HG03139 (cell line): ENCODE measurements around the gene AKAP6.

ENCODE experiments used
- ATAC-seq: cut with Tn5 transposase; IDR thresholded peaks from one replicate; pipeline ENCODE4 v1.9.1; 2021; ENCODE audit not compliant: unreplicated experiment

Gene AKAP6, protein sequence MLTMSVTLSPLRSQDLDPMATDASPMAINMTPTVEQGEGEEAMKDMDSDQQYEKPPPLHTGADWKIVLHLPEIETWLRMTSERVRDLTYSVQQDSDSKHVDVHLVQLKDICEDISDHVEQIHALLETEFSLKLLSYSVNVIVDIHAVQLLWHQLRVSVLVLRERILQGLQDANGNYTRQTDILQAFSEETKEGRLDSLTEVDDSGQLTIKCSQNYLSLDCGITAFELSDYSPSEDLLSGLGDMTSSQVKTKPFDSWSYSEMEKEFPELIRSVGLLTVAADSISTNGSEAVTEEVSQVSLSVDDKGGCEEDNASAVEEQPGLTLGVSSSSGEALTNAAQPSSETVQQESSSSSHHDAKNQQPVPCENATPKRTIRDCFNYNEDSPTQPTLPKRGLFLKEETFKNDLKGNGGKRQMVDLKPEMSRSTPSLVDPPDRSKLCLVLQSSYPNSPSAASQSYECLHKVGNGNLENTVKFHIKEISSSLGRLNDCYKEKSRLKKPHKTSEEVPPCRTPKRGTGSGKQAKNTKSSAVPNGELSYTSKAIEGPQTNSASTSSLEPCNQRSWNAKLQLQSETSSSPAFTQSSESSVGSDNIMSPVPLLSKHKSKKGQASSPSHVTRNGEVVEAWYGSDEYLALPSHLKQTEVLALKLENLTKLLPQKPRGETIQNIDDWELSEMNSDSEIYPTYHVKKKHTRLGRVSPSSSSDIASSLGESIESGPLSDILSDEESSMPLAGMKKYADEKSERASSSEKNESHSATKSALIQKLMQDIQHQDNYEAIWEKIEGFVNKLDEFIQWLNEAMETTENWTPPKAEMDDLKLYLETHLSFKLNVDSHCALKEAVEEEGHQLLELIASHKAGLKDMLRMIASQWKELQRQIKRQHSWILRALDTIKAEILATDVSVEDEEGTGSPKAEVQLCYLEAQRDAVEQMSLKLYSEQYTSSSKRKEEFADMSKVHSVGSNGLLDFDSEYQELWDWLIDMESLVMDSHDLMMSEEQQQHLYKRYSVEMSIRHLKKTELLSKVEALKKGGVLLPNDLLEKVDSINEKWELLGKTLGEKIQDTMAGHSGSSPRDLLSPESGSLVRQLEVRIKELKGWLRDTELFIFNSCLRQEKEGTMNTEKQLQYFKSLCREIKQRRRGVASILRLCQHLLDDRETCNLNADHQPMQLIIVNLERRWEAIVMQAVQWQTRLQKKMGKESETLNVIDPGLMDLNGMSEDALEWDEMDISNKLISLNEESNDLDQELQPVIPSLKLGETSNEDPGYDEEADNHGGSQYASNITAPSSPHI (N-terminal part only)

DNA sequence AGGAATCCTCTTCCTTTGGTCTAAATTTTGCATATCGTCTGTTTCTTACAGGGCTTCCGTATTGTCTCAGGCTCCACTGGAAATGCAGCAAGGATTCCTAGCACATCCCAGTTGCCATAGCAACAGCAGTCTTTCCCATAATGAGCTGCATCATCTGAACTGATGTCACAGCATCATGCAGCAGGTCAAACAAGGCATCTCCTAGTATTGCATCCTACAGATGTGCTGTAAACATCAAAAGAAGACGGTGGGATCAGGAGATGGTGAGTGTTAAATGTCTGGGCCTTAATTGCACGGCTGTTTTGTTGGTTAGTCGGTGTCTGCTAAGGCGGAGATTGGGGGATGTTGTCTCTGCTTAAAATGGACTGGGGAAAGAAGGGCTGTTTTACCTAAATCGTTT lies at the start of gene AKAP6:
Gene AKAP6 (plus strand): TSS at position 153 of the 400 bp plus-strand sequence. CDS start 104,196 bp downstream, outside the sequence.
- no peak for ATAC-seq

DNA sequence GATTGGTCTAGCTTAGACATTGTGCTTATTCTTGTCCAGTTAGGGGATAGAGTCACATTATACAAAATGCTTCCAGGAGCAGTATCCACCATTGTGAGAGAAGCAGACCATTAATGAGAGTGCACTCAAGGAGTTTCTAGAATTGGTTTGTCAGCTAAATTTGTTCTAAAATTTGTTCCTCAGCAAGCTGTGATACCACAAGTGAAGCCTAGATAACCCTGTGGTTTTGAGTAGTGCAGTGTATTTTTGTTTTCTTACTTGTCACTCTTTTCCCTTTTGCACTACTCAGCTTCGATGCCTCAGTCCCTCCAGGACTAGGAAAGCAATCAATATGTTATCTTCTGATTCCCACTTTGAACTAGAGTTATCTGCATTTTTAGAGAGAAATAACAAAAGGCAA lies 42.5 kb upstream of the AKAP6 start:
- ATAC-seq: no peak

DNA sequence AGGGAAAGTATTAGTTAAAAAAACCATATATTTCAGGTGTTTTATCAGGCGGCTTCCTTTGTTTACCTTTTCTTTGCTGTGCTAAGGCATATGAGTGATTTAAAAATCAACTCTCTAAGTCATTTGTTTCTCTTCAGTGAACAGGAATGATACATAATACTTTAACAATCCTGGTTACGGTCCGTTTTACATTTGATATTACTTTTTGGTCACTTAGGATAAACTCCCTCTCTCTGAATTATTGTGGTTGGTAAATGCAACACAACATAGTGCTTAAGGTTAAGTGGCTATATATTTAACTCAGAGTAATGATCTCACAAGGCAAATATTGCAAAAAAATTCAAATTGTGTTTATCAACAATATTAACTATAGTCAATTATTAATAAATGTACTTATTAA lies 32.7 kb upstream of the AKAP6 start:
- no peak for ATAC-seq

DNA sequence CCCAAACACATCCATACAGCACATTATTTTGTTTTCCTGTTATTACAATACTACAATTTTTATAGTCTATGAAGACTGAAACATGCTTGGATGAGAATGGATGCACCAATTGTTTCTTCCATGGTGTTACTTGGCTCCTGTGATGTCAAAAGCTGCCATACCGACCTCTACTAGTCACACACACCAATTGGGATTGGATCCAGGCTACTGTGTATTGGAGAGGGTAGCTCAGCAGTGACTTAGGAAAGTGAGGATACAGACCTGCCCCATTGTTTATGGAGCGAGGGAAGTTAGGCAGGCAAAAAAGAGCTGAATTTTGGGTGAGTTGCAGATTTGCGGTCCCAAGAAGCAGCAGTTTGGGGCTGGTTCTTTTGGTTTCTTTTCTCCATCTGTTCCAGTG lies 30.8 kb upstream of the AKAP6 start:
- no peak for ATAC-seq

DNA sequence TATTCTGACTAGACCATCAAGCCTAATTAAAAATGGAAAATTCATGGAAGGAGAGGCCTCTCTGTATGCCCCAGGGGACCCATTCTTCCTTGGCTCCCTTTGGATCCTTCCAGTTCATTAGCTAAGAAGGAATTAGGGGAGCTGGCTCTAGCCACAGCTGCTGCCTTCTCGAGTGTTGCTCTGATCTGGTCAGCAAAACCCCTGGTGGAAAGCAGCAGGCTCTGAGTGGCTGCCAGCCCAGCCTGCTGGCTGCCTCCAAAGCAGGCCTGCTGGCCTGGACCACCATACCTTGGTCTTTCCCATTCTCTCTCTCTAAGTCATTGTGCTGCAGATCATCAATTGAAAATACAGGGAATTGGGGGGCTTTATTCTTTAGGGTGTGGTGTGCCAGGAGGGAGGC lies 29.0 kb upstream of the AKAP6 start:
- no peak for ATAC-seq

DNA sequence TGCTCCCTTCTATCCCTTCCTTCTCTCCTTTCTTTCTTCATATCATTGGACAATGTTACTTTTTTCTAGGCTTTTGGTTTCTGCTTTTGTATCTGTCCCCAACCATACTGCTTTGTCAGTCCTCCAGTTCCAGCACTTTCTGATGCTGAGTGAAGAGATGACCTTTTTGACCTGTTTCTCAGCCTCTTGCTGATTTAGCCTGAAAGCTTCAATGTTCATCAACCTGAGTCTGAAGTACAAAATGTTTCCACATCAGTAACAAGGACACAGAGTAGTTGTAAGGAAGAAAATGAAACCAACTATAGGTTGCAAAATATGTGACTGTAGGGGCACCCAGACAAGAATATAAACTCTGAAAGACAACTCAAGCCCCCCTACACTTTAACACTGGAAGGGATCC lies 25.2 kb upstream of the AKAP6 start:
- no peak for ATAC-seq

DNA sequence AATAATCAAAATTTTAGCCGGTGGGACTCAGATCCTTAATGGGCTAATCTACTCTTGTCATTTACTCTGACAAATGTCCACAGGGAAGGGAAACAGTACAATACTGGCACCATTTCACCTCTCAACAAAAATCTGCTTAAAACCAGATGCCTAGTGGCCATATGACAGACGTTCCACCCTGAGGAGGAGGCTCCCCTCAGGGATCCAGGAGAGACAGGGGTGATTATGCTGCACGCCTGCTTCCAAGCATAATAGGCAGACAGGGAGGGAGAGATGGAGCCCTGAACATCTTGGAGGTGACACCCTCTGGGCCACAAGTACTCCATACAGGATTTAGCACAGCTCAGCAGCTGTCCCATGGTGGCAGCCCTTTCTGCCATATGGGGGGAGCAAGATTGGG lies 24.8 kb upstream of the AKAP6 start:
- no peak for ATAC-seq

DNA sequence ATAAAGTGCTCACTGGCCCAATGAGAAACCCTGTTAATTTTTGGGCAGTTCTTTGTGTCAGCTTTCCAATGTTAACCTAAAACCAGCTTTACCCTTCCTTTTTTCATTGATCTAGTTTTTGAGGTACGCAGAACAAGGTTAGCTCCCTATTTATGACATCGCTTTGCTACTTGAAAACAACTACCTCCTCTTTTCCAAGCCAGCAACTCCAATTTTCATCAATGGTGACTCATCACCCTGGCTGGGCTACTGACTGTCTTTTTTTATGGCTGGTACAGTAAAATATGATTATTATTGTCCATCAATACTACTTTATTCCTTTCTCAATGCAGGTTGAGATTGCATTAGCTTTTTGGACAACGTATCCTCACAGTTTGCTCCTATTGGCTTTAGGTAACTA lies 22.5 kb upstream of the AKAP6 start:
- ATAC-seq: no peak

DNA sequence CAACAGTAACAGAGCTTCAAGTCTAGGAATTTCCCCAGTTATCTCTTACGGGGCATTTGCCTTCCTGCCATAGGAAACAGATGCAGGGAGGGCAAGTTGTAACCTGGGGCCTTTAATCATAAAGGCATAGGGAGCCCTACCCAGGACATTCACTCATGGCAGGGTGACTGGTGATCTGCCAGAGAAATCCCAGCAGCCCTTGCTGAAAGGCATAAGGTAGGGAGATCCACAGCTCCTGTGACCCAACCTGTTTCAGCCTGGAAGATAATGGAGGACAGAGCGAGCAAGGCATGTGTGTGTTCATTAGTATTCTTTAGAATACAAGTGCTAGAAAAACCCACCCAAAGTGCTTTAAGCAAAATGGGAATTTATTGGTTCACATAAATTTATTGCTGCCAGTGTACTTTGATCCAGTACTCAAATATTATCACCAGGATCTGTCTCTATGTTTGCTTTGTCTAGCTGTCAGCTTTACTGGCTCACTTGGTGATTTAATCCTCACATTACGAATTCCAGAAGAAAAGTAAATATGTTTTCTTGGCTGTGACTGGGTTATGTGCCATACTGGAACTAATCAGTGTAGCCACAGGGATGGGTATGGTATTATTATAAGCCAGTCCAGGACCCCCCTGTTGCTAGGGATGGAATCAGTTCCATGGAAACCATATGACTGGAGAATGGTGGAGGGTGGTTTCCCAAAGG lies 21.1 kb upstream of the AKAP6 start:
- no peak for ATAC-seq

DNA sequence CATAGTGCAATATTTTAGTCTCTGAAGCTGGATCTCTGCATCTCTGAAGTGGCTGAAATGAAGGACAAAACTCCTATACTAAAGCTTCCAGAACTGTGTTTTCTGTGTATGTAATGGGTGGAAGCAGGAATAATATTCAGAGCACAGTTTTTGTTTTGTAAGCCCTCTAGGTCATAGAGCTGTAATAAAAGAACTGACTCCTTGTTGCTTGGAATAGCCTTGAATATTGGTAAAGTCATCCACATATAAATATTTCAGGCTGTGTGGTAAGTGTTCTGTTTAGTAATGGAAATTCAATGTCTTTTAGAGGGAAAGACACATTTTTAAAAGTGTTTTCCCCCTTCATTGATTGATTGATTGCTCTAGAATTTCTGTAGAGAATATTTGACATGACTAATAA lies 18.2 kb upstream of the AKAP6 start:
- no peak for ATAC-seq

DNA sequence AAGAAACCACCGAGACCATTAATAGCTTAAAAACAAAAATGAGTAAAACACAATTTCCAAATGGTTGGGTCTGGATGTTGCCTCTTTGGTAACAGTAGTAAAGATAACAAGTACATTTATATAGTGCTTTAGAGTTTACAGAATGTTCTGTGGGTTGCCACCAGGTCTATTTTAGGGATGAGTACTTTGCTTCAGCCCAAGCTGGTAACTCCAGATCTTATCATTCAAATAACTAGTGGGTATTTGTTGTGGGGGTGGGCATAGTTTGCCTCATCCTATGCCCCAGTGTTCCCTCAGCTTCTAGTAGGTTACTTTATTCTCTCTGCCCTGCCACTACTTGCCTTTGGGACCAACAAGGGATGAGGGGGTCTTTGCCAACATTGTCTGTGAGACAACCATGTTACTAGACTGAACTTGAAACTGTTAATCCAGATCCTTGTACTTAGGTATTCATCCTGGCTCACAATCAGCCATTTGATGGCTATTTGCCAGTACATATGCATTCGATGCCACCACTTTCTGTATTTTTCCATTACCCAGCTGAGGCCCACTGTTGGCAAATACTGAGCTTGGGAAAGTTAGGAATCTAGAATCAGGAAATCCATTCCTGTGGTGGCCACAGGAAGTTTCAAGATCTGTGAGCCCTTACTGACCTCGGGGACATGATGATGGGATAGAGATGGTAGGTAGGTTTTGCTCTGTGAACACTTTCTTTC lies 17.6 kb upstream of the AKAP6 start:
- no peak for ATAC-seq

DNA sequence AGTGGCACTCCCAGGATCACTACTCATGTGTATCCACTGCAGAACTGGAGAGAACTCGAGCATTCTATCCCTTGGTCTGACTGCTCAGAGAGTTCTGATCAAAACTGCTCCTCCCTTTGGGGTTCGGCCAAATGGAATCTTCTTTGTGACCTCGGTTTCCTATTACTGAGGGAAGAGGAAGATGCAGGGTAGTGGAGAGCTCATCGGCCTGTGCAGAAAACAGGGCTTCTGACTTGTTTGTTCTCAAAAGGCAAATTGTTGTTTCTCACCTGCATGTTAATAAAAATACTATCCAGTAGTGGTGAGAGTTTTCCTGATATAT lies 17.1 kb upstream of the AKAP6 start:
- ATAC-seq: no peak

DNA sequence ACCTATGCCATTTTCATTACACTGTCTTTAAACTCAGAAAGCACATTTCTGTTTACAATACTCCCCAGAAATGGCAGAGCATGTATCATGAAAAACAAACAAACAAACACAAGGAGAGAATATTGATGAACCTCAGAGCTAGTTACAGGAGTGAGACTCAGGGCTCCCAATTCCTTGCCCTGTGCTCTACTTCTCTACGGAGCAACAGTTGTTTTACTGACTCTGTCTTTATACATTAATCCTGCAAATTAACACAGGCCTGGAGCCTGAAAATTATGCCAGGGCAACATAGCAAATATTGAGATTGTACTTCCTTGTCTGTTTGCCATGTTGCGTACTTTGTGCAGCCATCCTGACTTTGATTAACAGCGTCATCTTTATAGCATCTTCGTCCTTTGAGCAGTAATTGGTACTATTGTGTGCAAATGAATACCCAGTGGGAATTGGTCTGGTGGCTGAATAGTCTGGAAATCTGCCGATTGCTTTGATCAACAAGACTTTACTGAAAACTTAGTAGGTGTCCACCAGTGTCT lies 15.2 kb upstream of the AKAP6 start:
- no peak for ATAC-seq

DNA sequence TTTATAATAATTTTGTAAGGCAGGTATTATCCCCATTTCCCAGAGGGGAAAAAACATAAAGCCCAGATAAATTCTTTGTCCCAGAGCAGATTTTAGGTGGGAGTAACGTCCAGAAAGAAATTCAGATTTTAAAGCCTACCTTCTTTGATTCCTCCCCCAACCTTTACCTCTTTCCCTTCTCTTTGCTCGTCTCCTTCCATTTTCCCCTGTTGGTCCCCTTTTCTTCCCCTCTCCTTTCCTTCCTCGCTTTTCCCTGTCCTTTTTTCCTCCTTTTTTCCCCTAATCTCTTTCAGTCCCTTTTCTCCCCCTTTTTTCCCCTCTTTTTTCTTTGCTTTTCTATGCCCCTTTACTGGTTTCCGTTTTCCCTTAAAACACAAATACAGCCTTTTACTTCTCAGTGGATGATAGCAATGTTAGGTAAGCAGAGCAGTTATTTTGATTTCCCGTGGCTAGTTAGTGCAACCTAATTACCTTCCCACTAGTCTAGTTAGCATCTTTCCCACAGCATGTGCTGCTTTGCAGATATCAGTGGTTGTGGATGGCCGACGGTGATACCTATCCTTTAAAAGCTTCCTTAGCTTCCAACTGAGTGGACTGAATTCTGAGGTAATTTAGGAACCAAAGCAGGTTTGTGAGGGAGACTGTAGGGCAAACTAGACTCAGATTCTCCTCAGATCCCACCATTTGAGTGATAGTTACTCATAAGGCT lies 10.9 kb upstream of the AKAP6 start:
- no peak for ATAC-seq

DNA sequence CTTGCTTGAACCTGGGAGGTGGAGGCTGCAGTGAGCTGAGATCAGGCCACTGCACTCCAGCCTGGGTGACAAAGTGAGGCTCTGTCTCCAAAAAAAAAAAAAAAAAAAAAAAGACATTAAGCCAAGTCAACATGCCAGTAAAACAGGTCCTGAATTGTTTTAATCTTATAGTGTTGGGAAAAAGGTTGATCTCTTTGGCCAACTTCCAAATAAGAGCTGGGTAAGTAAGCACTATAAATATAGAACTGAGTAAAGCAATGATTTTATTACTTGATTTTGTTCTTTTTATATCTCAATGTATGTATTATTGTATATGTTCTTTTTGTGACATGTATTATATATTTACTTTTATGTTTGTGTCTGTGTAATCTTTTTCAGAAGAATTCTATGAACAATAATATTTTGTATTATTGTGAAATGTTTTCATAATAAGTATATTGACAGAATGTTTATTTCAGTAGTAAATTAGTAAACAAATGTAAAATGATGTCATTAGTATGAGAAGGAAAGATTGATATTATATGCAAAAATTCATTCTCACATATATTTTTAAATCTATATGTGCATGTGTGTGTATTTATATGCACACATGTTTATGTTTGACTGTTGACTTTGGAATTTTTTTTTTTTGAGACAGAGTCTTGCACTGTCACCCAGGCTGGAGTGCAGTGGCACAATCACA lies 9.6 kb upstream of the AKAP6 start:
- no peak for ATAC-seq

DNA sequence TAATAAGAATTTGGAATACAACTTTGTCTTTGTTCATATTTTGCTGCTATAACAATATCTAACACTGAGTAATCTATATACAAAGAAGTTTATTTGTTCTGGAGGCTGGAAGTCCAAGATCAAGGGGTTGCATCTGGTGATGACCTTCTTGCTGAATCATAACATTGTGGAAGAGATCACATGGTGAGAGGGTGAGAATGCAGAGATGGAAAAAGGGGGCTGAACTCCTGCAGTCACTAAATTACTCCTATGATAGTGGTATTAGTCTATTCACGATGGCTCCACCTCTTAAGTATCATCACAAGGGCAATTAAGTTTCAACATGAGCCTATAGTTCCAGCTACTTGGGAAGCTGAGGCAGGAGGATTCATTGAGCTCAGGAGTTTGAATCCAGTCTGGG lies 4.5 kb upstream of the AKAP6 start:
- ATAC-seq: no peak

DNA sequence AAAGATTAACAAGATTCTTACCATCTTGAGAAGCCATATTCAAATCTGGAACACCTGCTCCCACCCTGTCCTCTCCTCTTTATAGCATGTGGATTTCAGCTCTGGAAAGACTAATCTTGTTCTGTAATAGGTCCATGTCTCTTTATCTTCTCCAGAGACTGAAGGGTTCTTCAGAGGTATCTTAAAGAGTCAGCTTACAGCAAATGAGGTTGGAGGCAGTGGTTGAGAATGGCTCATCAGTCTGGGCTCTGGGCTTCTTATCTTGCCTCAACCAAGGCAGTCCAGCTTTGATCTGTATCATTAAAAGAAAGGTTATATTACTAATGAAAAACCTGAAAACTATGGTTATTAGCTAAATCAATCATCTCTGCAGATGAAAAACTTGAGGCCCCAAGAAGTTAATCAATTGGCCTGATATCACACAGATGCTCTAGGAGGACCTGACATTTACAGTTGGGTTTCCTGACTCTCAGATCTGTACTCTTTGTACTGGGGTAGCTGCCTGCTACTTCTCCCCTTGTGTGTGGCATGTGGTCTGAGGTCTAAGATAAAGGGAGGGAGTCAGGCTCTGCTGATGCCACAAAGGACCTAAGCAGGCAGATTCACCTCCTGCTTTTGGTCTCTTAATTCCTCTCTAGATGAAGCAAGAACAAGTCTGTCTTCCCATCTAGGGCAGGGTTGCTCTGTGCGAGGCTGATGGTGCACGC lies 1.7 kb upstream of the AKAP6 start:
- no peak for ATAC-seq

DNA sequence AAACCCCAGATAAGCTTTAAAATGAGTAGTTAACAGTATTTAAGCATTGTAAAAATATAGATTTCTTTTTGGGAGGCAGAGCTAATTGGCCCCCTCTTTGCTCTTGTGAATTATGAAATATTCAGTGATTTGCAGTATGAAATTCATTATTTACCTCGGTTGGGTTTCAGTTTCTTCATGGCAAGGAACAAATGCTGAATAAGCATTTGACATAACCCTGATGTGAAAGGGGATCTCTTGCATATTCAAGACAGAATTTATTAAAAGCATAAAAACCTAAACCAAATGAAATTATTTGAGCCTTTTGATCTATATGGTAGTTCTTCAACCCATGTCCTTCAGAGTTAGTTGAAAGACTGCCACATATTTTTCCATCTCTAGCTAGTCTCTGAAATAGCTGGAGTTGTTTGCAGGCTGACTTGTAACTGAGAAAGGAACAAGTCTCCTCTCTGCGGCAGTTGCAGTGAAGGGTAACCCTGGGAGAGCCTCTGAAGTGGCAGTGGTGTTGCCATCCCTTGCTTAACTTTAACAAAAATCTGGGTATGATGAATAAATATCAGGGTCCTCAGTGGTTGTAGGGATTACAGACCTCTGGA lies 690 bp downstream of the AKAP6 start:
- ATAC-seq: no peak
